Measurements from ENCODE around the gene PIK3C3. TPM values are rescaled to one million over a fixed set of nuclear protein-coding genes. Genes with fewer than 3 reads are reported as not detected.

Gene PIK3C3
- total and polyA plus RNA-seq, 9 of the 15 experiments (the other 6 are each of a cell fraction or from before 2014, with no cell fraction given) = 27.0 to 101 (median 42.9) TPM

DNA sequence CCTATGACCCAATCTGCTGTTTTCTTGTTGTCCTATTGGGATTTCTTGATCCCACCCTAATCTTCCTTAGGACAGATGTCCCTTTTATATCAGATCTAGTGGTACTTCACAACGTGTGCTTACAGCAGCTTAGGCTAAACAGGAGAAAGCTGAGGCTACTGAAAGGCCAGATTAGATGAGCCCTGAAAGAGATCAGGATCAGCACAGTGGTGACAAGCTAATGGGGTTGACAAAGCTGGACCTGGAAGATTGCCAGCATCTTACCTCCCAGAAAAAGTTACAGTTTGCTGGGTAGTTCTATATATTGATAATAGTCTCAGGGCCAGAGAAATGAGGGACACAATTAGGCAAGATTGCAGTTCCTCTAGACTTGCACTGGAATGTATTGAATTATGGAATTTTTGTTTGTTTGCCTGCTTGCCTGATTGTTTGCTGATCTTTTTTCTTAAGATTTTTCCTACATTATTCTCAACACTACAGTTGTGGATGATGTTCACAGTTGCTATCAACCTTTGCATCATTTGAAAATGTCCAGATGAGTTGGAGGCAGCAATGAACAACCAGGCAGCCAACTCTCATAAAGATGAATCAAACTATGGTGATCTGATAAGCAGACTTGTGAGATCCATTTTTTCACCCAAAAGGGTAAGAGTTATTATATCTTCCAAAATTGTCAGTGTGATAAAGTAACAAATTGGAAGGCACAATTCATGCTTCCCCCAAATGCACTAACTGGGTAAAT lies 49.1 kb upstream of the PIK3C3 start:
- DNase-seq (ENCODE audit: extremely low read depth in 1 of 4, low spot score in 3 of 4) = no peak
- TF ChIP-seq HNRNPL (IDR thresholded peaks at IDR 0.05; ENCODE audit: low read depth, low read length) (no peak), HOXB6 (CRISPR knock-in tag; IDR thresholded peaks at IDR 0.05; ENCODE audit: borderline replicate concordance) (no peak), SMARCA5 (IDR thresholded peaks at IDR 0.05) (no peak), CBX8 (IDR thresholded peaks at IDR 0.05; ENCODE audit: borderline replicate concordance, extremely low read depth, low read depth, low read length, poor library complexity, severe bottlenecking) (no peak), CHD1 (IDR thresholded peaks at IDR 0.05; ENCODE audit: low read length) (no peak), BRD9 (IDR thresholded peaks at IDR 0.05; ENCODE audit: low read depth, partially characterized antibody) (no peak), GABPB2 (CRISPR knock-in tag; conservative IDR thresholded peaks at IDR 0.05) (no peak), ZNF431 (CRISPR knock-in tag; IDR thresholded peaks at IDR 0.05) (no peak), TFE3 (CRISPR knock-in tag; IDR thresholded peaks at IDR 0.05) (no peak), ZNF830 (CRISPR knock-in tag; IDR thresholded peaks at IDR 0.05) (no peak), ZNF232 (CRISPR knock-in tag; IDR thresholded peaks at IDR 0.05) (no peak), SREBF2 (CRISPR knock-in tag; IDR thresholded peaks at IDR 0.05) (no peak), ARID1B (IDR thresholded peaks at IDR 0.05) (no peak), RBFOX2 (IDR thresholded peaks at IDR 0.05; ENCODE audit: low read depth, low read length) (no peak), ZBED1 (IDR thresholded peaks at IDR 0.05) (no peak), TCF3 (CRISPR knock-in tag; IDR thresholded peaks at IDR 0.05) (no peak)
- TF ChIP-seq, protein P1, sequence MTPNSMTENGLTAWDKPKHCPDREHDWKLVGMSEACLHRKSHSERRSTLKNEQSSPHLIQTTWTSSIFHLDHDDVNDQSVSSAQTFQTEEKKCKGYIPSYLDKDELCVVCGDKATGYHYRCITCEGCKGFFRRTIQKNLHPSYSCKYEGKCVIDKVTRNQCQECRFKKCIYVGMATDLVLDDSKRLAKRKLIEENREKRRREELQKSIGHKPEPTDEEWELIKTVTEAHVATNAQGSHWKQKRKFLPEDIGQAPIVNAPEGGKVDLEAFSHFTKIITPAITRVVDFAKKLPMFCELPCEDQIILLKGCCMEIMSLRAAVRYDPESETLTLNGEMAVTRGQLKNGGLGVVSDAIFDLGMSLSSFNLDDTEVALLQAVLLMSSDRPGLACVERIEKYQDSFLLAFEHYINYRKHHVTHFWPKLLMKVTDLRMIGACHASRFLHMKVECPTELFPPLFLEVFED (CRISPR knock-in tag; conservative IDR thresholded peaks at IDR 0.05) = no peak
- intact Hi-C loops (cut with micrococcal nuclease) (no loop called here), in situ Hi-C loops (cut with MboI) (no loop called here)
- H3K27ac ChIP-seq (ENCODE audit: extremely low read depth, low read depth, low read length) = no peak overlapping the region
- H3K36me3 ChIP-seq (ENCODE audit: control insufficient read depth, insufficient read depth, low read length) = no peaks in the 10 kb centered on the region
- no peak overlapping the region for H3K9ac ChIP-seq (ENCODE audit: insufficient read depth in 1 of 2, low read depth in 2 of 2, low read length in 2 of 2)
- H3K79me2 ChIP-seq (ENCODE audit: control insufficient read depth, insufficient read depth, low read length) = no peaks in the 10 kb centered on the region
- no peak overlapping the region for H3K4me3 ChIP-seq
- no peak overlapping the region for H2AFZ ChIP-seq (ENCODE audit: low read depth, low read length)
- no peaks in the 10 kb centered on the region for H3K4me1 ChIP-seq (replicated peaks in 1 of 2; ENCODE audit: control insufficient read depth in 2 of 2, insufficient read depth in 2 of 2, low read length in 2 of 2)
- no peaks in the 10 kb centered on the region for H4K20me1 ChIP-seq (replicated peaks; ENCODE audit: control insufficient read depth, insufficient read depth, low read length)
- 0% methylated on average over 1 of the region's 1 CpG for WGBS (ENCODE audit: insufficient coverage, low coverage, missing lambda C conversion rate)
- H3K9me3 ChIP-seq (replicated peaks; ENCODE audit: control insufficient read depth, insufficient read depth, low read depth, low read length) = no peaks in the 10 kb centered on the region
- no peak overlapping the region for H3K4me2 ChIP-seq (ENCODE audit: insufficient read depth, low read length)
- H3K27me3 ChIP-seq (ENCODE audit: control insufficient read depth in 2 of 2, insufficient read depth in 2 of 2, low read length in 2 of 2) = no peaks in the 10 kb centered on the region
- no TSS peak for BruUV-seq (replicated peaks)
- no peak for ATAC-seq
- ChIA-PET CTCF (ENCODE audit: low intra/inter-chr PET ratio) (no interaction called here), POLR2A (no interaction called here)
- no peak for FAIRE-seq
- no peaks in the 10 kb centered on the region for H3K9me1 ChIP-seq (ENCODE audit: control insufficient read depth, insufficient read depth, low read length)
